H1 (cell line): Measurements from ENCODE around the gene DOCK1. TPM values are rescaled to one million over a fixed set of nuclear protein-coding genes. Genes with fewer than 3 reads are reported as not detected.

ENCODE experiments used
- CTCF ChIA-PET: fragments of 300-600 bp; sonication (Branson Sonifier 250); formaldehyde crosslinking; loops from one replicate; lab custom pipeline; 2021; ENCODE audit not compliant: partially characterized antibody; lab: Charles Lee
- POLR2A ChIA-PET: fragments of 300-600 bp; sonication (Branson Sonifier 250); formaldehyde crosslinking; loops from one replicate; lab custom pipeline; 2021; ENCODE audit warnings: inconsistent platforms; ENCODE audit not compliant: partially characterized antibody; lab: Charles Lee
- DNase-seq, 2 experiments: peaks; one replicate each; pipeline versions ENCODE4 v3.0.0 to v3.0.0-alpha.2; 2010 to 2022; ENCODE audit warnings: low spot score in 2 of 2, low read depth in 1 of 2, mixed read lengths in 1 of 2
- FAIRE-seq: peaks from 2 replicates; lab custom pipeline; 2011; peaks lifted over from hg19 to GRCh38; lab: Jason Lieb, UNC
- H2AFZ ChIP-seq: 2 replicates; pipeline ENCODE4 v1.8.1; 2012; ENCODE audit warnings: low read length, inconsistent platforms
- H2AK5ac ChIP-seq: 2 replicates; pipeline ENCODE4 v1.6.1; 2013; ENCODE audit warnings: low read depth, low read length
- H2BK120ac ChIP-seq: replicated peaks from 2 replicates; pipeline ENCODE3; 2013; ENCODE audit warnings: low read depth, low read length, inconsistent platforms
- H2BK12ac ChIP-seq: 2 replicates; pipeline ENCODE4 v1.6.1; 2013; ENCODE audit warnings: low read depth, low read length
- H2BK15ac ChIP-seq: 2 replicates; pipeline ENCODE4 v1.6.1; 2013; ENCODE audit warnings: low read length
- H2BK20ac ChIP-seq: 2 replicates; pipeline ENCODE4 v1.6.1; 2013; ENCODE audit warnings: low read length
- H2BK5ac ChIP-seq: 2 replicates; pipeline ENCODE4 v1.6.1; 2013; ENCODE audit warnings: low read depth, low read length
- H3K14ac ChIP-seq: 2 replicates; pipeline ENCODE4 v1.6.1; 2013; ENCODE audit warnings: inconsistent platforms; ENCODE audit not compliant: insufficient read length
- H3K18ac ChIP-seq: 2 replicates; pipeline ENCODE4 v1.6.1; 2013; ENCODE audit warnings: low read length; ENCODE audit errors: extremely low read depth
- H3K23ac ChIP-seq: 2 replicates; pipeline ENCODE4 v1.6.1; 2013; ENCODE audit warnings: inconsistent platforms; ENCODE audit not compliant: insufficient read length
- H3K23me2 ChIP-seq: 2 replicates; pipeline ENCODE4 v1.6.1; 2013; ENCODE audit warnings: low read depth, low read length
- H3K27ac ChIP-seq: 2 replicates; pipeline ENCODE4 v1.6.1; 2011; ENCODE audit warnings: low read depth, low read length, inconsistent platforms
- H3K27me3 ChIP-seq, 4 experiments: replicated peaks in 1 of 4; 1 replicate in 1 of 4; 2 replicates in 3 of 4; pipeline versions ENCODE4 v1.6.1 to v1.8.1; 2011 to 2013; ENCODE audit warnings: low read length in 3 of 4, mild to moderate bottlenecking in 3 of 4, inconsistent platforms in 2 of 4, mixed read lengths in 2 of 4, moderate library complexity in 1 of 4; ENCODE audit not compliant: control insufficient read depth in 3 of 4, insufficient read depth in 3 of 4; ENCODE audit errors: extremely low read depth in 1 of 4
- H3K36me3 ChIP-seq, 4 experiments: 2 replicates each; pipeline versions ENCODE4 v1.6.1 to v1.8.1; 2011 to 2013; ENCODE audit warnings: mild to moderate bottlenecking in 4 of 4, low read length in 3 of 4, moderate library complexity in 2 of 4, control low read depth in 1 of 4, inconsistent platforms in 1 of 4; ENCODE audit not compliant: insufficient read depth in 4 of 4, control insufficient read depth in 2 of 4
- H3K4ac ChIP-seq: replicated peaks from 2 replicates; pipeline ENCODE3; 2013; ENCODE audit warnings: low read length, low read depth, mixed read lengths, inconsistent platforms; ENCODE audit not compliant: insufficient read length
- H3K4me1 ChIP-seq, 4 experiments: replicated peaks in 1 of 4; 1 replicate in 1 of 4; 2 replicates in 3 of 4; pipeline versions ENCODE4 v1.6.1 to v1.8.1; 2011 to 2013; ENCODE audit warnings: low read length in 3 of 4, inconsistent platforms in 2 of 4, mixed read lengths in 1 of 4; ENCODE audit not compliant: insufficient read depth in 4 of 4, control insufficient read depth in 3 of 4
- H3K4me2 ChIP-seq, 2 experiments: 2 replicates each; pipeline versions ENCODE4 v1.6.1 to v1.8.1; 2011 to 2013; ENCODE audit warnings: low read depth in 2 of 2, low read length in 2 of 2, control low read depth in 1 of 2, inconsistent platforms in 1 of 2, mild to moderate bottlenecking in 1 of 2; ENCODE audit not compliant: insufficient read depth in 1 of 2
- H3K4me3 ChIP-seq, 4 experiments: fragments of 200-600, 300-600 bp in 1 of 4; sonication (generic), shearing (Covaris generic), sonication (Bioruptor Twin) in 1 of 4; 2 replicates each; pipeline versions ENCODE4 v1.5.1 to v1.8.1; 2011 to 2016; ENCODE audit warnings: low read length in 4 of 4, low read depth in 3 of 4, control low read depth in 2 of 4, inconsistent platforms in 2 of 4, mild to moderate bottlenecking in 2 of 4, mixed read lengths in 1 of 4, moderate library complexity in 1 of 4; ENCODE audit not compliant: insufficient read depth in 2 of 4; ENCODE audit errors: extremely low read depth in 1 of 4
- H3K56ac ChIP-seq: replicated peaks from 2 replicates; pipeline ENCODE3; 2013; ENCODE audit warnings: low read depth, mild to moderate bottlenecking, mixed read lengths, low read length, inconsistent platforms; ENCODE audit not compliant: insufficient read length
- H3K79me1 ChIP-seq: 2 replicates; pipeline ENCODE4 v1.6.1; 2013; ENCODE audit warnings: low read depth, low read length, control low read depth
- H3K79me2 ChIP-seq, 2 experiments: 2 replicates each; pipeline versions ENCODE4 v1.6.1 to v1.8.1; 2012 to 2013; ENCODE audit warnings: low read length in 2 of 2, mild to moderate bottlenecking in 2 of 2, inconsistent platforms in 1 of 2; ENCODE audit not compliant: insufficient read depth in 2 of 2, control insufficient read depth in 1 of 2
- H3K9ac ChIP-seq, 4 experiments: replicated peaks in 1 of 4; 1 replicate in 1 of 4; 2 replicates in 3 of 4; pipeline versions ENCODE4 v1.6.1 to v1.8.1; 2011 to 2013; ENCODE audit warnings: low read depth in 3 of 4, low read length in 3 of 4, control low read depth in 2 of 4, mild to moderate bottlenecking in 2 of 4, moderate library complexity in 2 of 4, inconsistent platforms in 1 of 4; ENCODE audit errors: extremely low read depth in 1 of 4
- H3K9me3 ChIP-seq, 2 experiments: 2 replicates each; pipeline versions ENCODE4 v1.6.1 to v1.8.1; 2012 to 2013; ENCODE audit warnings: mild to moderate bottlenecking in 2 of 2, moderate library complexity in 2 of 2, control low read depth in 1 of 2, inconsistent platforms in 1 of 2, low read depth in 1 of 2, low read length in 1 of 2, mixed read lengths in 1 of 2; ENCODE audit not compliant: insufficient read depth in 2 of 2
- H4K20me1 ChIP-seq, 2 experiments: replicated peaks in 1 of 2; 2 replicates each; pipeline versions ENCODE3 to v1.8.1; 2011 to 2013; ENCODE audit warnings: inconsistent platforms in 2 of 2, low read length in 2 of 2, mild to moderate bottlenecking in 1 of 2; ENCODE audit not compliant: insufficient read depth in 2 of 2, control insufficient read depth in 1 of 2
- H4K5ac ChIP-seq: 2 replicates; pipeline ENCODE4 v1.6.1; 2013; ENCODE audit warnings: low read length, low read depth, mixed read lengths, inconsistent platforms; ENCODE audit not compliant: insufficient read length
- H4K8ac ChIP-seq: 2 replicates; pipeline ENCODE4 v1.8.0; 2013; ENCODE audit warnings: mild to moderate bottlenecking, moderate library complexity, low read length, inconsistent platforms; ENCODE audit not compliant: insufficient read depth; ENCODE audit errors: extremely low read depth
- H4K91ac ChIP-seq: replicated peaks from 2 replicates; pipeline ENCODE3; 2013; ENCODE audit warnings: low read length, mixed read lengths, inconsistent platforms; ENCODE audit not compliant: insufficient read length
- CBX5 ChIP-seq: fragments of 300-800, 300-1000 bp; sonication (generic); IDR thresholded peaks from 2 replicates; pipeline ENCODE4 v1.7.1; 2016; ENCODE audit warnings: antibody characterized with exemption, low read length, low read depth
- E2F6 ChIP-seq: IDR thresholded peaks from 2 replicates; pipeline ENCODE4 v1.6.1; 2012; ENCODE audit warnings: inconsistent platforms
- HDAC2 ChIP-seq, 2 experiments: fragments of 300-600 bp in 1 of 2; sonication (generic) in 1 of 2; IDR thresholded peaks; 2 replicates each; pipeline ENCODE4 v1.6.1; 2011 to 2012; ENCODE audit warnings: low read depth in 2 of 2, low read length in 2 of 2, mild to moderate bottlenecking in 2 of 2, moderate library complexity in 2 of 2, borderline replicate concordance in 1 of 2, inconsistent platforms in 1 of 2
- HDAC6 ChIP-seq: IDR thresholded peaks from one replicate; pipeline ENCODE4 v1.7.1; 2012; ENCODE audit warnings: low read depth, mild to moderate bottlenecking, inconsistent platforms, low read length, moderate library complexity
- PHF8 ChIP-seq: fragments of 200-600 bp; sonication (generic); conservative IDR thresholded peaks from 2 replicates; pipeline ENCODE4 v1.7.1; 2012; ENCODE audit warnings: low read depth, mild to moderate bottlenecking, inconsistent platforms, low read length, moderate library complexity
- SAP30 ChIP-seq: fragments of 300-600 bp; sonication (generic); IDR thresholded peaks from 2 replicates; pipeline ENCODE4 v1.7.1; 2012; ENCODE audit warnings: low read length, moderate library complexity, mild to moderate bottlenecking, inconsistent platforms; ENCODE audit not compliant: insufficient read depth, insufficient replicate concordance
- SP1 ChIP-seq: IDR thresholded peaks from 2 replicates; pipeline ENCODE4 v1.6.1; 2011; ENCODE audit warnings: low read depth, low read length
- WGBS, 2 experiments: shearing (Covaris generic) in 1 of 2; methylation state at CpG; one replicate each; pipeline versions ENCODE4 v1.1.6 to v1.1.7; 2013 to 2015; ENCODE audit warnings: low lambda C conversion rate in 2 of 2, mixed read lengths in 2 of 2, inconsistent platforms in 1 of 2, low coverage in 1 of 2, missing lambda C conversion rate in 1 of 2; ENCODE audit not compliant: insufficient replicate concordance in 2 of 2, insufficient coverage in 1 of 2, insufficient read length in 1 of 2; ENCODE audit errors: extremely low coverage in 1 of 2, missing lambda C conversion rate in 1 of 2; 5-methylcytosine and 5-hydroxymethylcytosine counted together
- polyA plus RNA-seq, 7 experiments: library from polyadenylated mRNA; depleted of rRNA in 3 of 7; stranded (reverse) in 5 of 7; unstranded in 2 of 7; fragments of >200 nt in 5 of 7; fragments of 200-250 nt in 2 of 7; gene quantifications; 1 replicate in 5 of 7; 2 replicates in 1 of 7; 4 replicates in 1 of 7; pipeline versions ENCODE4 v1.2.1 to v1.2.3, GENCODE V29; 2011 to 2013; ENCODE audit warnings: missing spikeins in 2 of 7, mixed read lengths in 2 of 7
- total RNA-seq: library from RNA; stranded (reverse); fragmentation: NEBNext Ultra II Directional; extraction: Animal tissue kit (Norgen Biotek cat#: 25700); gene quantifications from 2 replicates; pipeline ENCODE4 v1.2.1, GENCODE V29; 2021

The DOCK1 gene
- total and polyA plus RNA-seq, 2 of the 8 experiments (the other 6 are each of a cell fraction or from before 2014, with no cell fraction given): 11.6 to 53.0 TPM

- Histone ChIP-seq H3K79me1 (no peaks in the 10 kb centered on the region), H4K5ac (no peak overlapping the region), H3K23me2 (no peaks in the 10 kb centered on the region; the same call in 1 of the 2 replicates)
- TF ChIP-seq HDAC2 (IDR thresholded peaks at IDR 0.05; ENCODE audit: borderline replicate concordance in 1 of 2, low read depth in 2 of 2, low read length in 2 of 2): no peak
- no peak for TF ChIP-seq SAP30
- TF ChIP-seq HDAC6: no peak
- TF ChIP-seq PHF8: no peak
- no peak for TF ChIP-seq CBX5
- no peak for TF ChIP-seq SP1
- no peak for TF ChIP-seq E2F6
- TF ChIP-seq, all 59 proteins: peak for 0
- H3K4me2 ChIP-seq: no peak overlapping the region
- H3K18ac ChIP-seq: no peak overlapping the region
- POLR2A ChIA-PET: no interaction called here
- H3K79me2 ChIP-seq: no peaks in the 10 kb centered on the region
- no peaks in the 10 kb centered on the region for H3K4me1 ChIP-seq
- H2BK20ac ChIP-seq: no peak overlapping the region
- no peak overlapping the region for H3K27ac ChIP-seq
- DNase-seq (no peak), FAIRE-seq (no peak)
- H2BK5ac ChIP-seq: no peak overlapping the region
- no peak overlapping the region for H2BK15ac ChIP-seq
- H3K9me3 ChIP-seq: peaks cover 2 to 11% of the 10 kb centered on the region in 2 experiments; a peak in 2 of 4 replicates
- peaks cover 3 to 12% (median 7%) of the 10 kb centered on the region in 4 experiments; a peak in 6 of 8 replicates for H3K36me3 ChIP-seq
- no peak overlapping the region for H3K9ac ChIP-seq
- no peak overlapping the region for H3K23ac ChIP-seq
- no peaks in the 10 kb centered on the region for H4K20me1 ChIP-seq
- H3K27me3 ChIP-seq: no peaks in the 10 kb centered on the region
- H2BK120ac ChIP-seq: no peak overlapping the region
- H2BK12ac ChIP-seq: no peak overlapping the region
- WGBS, 2 experiments: 91% methylated on average over 4 of the region's 4 CpGs; no CpG with 5 or more reads in 1 of the 2 experiments
- H2AK5ac ChIP-seq: no peak overlapping the region
- H4K91ac ChIP-seq: no peak overlapping the region
- H3K4ac ChIP-seq: no peak overlapping the region
- CTCF ChIA-PET: interaction anchor here (0.7 kb wide), 1 partner anchor 13 kb away, joined by 3 read pairs; no protein-coding TSS in a partner anchor
- H2AFZ ChIP-seq: no peak overlapping the region
- H3K14ac ChIP-seq: no peak overlapping the region
- no peak overlapping the region for H3K4me3 ChIP-seq
- H3K56ac ChIP-seq: no peak overlapping the region
- no peak overlapping the region; the same call in 1 of the 2 replicates for H4K8ac ChIP-seq
These were observed 521.5 kb downstream of the DOCK1 start for GRCh38 chr10:127426746-127427145.
